Keratinocyte (primary cell): ENCODE measurements around the gene ZFR2.

ENCODE experiments used
- CTCF ChIP-seq, 3 experiments: IDR thresholded peaks in 1 of 3; conservative IDR thresholded peaks in 1 of 3; optimal IDR thresholded peaks in 1 of 3; 2 replicates in 2 of 3; 3 replicates in 1 of 3; pipeline versions ENCODE3 to v1.5.1; 2011; ENCODE audit warnings: low read length in 3 of 3, mild to moderate bottlenecking in 3 of 3, moderate library complexity in 2 of 3, control low read depth in 1 of 3, inconsistent platforms in 1 of 3; ENCODE audit not compliant: insufficient read depth in 2 of 3; ENCODE audit errors: extremely low read depth in 1 of 3
- EZH2 ChIP-seq: IDR thresholded peaks from one replicate; pipeline ENCODE4 v1.6.1; 2012; ENCODE audit warnings: inconsistent platforms, mild to moderate bottlenecking, low read length, moderate library complexity

- no peak for TF ChIP-seq CTCF (optimal IDR thresholded peaks at IDR 0.05 in 1 of 3, IDR thresholded peaks at IDR 0.05 in 1 of 3, conservative IDR thresholded peaks at IDR 0.05 in 1 of 3; ENCODE audit: extremely low read depth in 1 of 3, insufficient read depth in 2 of 3, low read length in 3 of 3)
- TF ChIP-seq EZH2, result no peak
These were observed 11.3 kb downstream of the ZFR2 start for GRCh38 chr19:3857449-3858003.
